HCT116 (cell line): ENCODE measurements around the gene ANAPC1. TPM values are rescaled to one million over a fixed set of nuclear protein-coding genes. Genes with fewer than 3 reads are reported as not detected.

Source experiments
- ATAC-seq: fragments of 200-7000 bp; cut with Tn5 transposase; 2 replicates; pipeline ENCODE4 v1.9.1; 2020; ENCODE audit warnings: mild to moderate bottlenecking, moderate library complexity
- BruUV-seq: library from RNA; stranded (reverse); fragments of 400-500 nt; replicated peaks from 2 replicates; lab custom pipeline; 2021; lab: Mats Ljungman, UMichigan
- CTCF ChIA-PET: fragments of 300-600 bp; sonication (Branson Sonifier 250); formaldehyde crosslinking; loops from one replicate; lab custom pipeline; 2021; ENCODE audit warnings: antibody characterized with exemption; lab: Charles Lee
- POLR2A ChIA-PET: fragments of 300-600, 350-600 bp; sonication (Branson Sonifier 250); formaldehyde crosslinking; loops from one replicate; lab custom pipeline; 2021; ENCODE audit warnings: antibody characterized with exemption; lab: Charles Lee
- RAD21 ChIA-PET, 2 experiments: fragments of 300-600 bp; sonication (Branson Sonifier 250); formaldehyde crosslinking; loops; one replicate each; lab custom pipeline; 2023; ENCODE audit warnings: low total read pairs in 2 of 2; ENCODE audit not compliant: uncharacterized antibody in 2 of 2, unreplicated experiment in 2 of 2, low non-redundant PET in 1 of 2; lab: Charles Lee
- DNase-seq: peaks from one replicate; pipeline ENCODE4 v3.0.0-alpha.2; 2010; ENCODE audit warnings: low read depth, low spot score
- H2AFZ ChIP-seq: fragments of 200-600 bp; shearing (Covaris generic), sonication (generic); 2 replicates; pipeline ENCODE4 v1.6.1; 2017; ENCODE audit warnings: low read depth, mixed run types, mixed read lengths, antibody characterized with exemption, low read length; ENCODE audit not compliant: poor library complexity, severe bottlenecking
- H3K27ac ChIP-seq: 2 replicates; pipeline ENCODE4 v1.5.1; 2012; ENCODE audit warnings: low read depth, low read length
- H3K27me3 ChIP-seq: fragments of 200-600 bp; sonication (generic); 2 replicates; pipeline ENCODE4 v1.6.1; 2016; ENCODE audit warnings: mixed run types, low read length, mixed read lengths; ENCODE audit not compliant: insufficient read depth
- H3K36me3 ChIP-seq, 2 experiments: fragments of 200-500 bp in 1 of 2; fragments of 200-600 bp in 1 of 2; sonication (Bioruptor generic) in 1 of 2; sonication (generic) in 1 of 2; 2 replicates each; pipeline versions ENCODE4 v1.5.1 to v1.6.1; 2014 to 2016; ENCODE audit warnings: low read length in 2 of 2, inconsistent platforms in 1 of 2, mixed read lengths in 1 of 2, mixed run types in 1 of 2; ENCODE audit not compliant: insufficient read depth in 2 of 2, control insufficient read depth in 1 of 2
- H3K4me1 ChIP-seq, 2 experiments: fragments of 200-600 bp in 1 of 2; sonication (generic) in 1 of 2; 2 replicates each; pipeline versions ENCODE4 v1.5.1 to v1.6.1; 2012 to 2017; ENCODE audit warnings: low read length in 2 of 2, inconsistent platforms in 1 of 2, mild to moderate bottlenecking in 1 of 2, mixed read lengths in 1 of 2, mixed run types in 1 of 2, moderate library complexity in 1 of 2; ENCODE audit not compliant: insufficient read depth in 2 of 2, control insufficient read depth in 1 of 2
- H3K4me2 ChIP-seq: fragments of 200-600 bp; sonication (generic); 2 replicates; pipeline ENCODE4 v1.6.1; 2017; ENCODE audit warnings: mixed run types, low read length, mixed read lengths
- H3K4me3 ChIP-seq, 2 experiments: fragments of 200-600 bp in 1 of 2; sonication (generic) in 1 of 2; replicated peaks in 1 of 2; 2 replicates each; pipeline ENCODE4 v1.5.1; 2011 to 2016; ENCODE audit warnings: low read length in 2 of 2, control low read depth in 1 of 2, low read depth in 1 of 2, mild to moderate bottlenecking in 1 of 2, mixed read lengths in 1 of 2, mixed run types in 1 of 2
- H3K79me2 ChIP-seq: fragments of 200-600 bp; sonication (generic); 2 replicates; pipeline ENCODE4 v1.6.1; 2017; ENCODE audit warnings: mild to moderate bottlenecking, mixed run types, low read length, moderate library complexity, mixed read lengths; ENCODE audit not compliant: insufficient read depth
- H3K9ac ChIP-seq: fragments of 200-600 bp; sonication (generic); 2 replicates; pipeline ENCODE4 v1.6.1; 2016; ENCODE audit warnings: low read length, mixed read lengths
- H3K9me2 ChIP-seq: fragments of 200-600 bp; sonication (generic), shearing (Covaris generic); 2 replicates; pipeline ENCODE4 v1.6.1; 2017; ENCODE audit warnings: mixed run types, mild to moderate bottlenecking, moderate library complexity; ENCODE audit not compliant: insufficient read depth
- H3K9me3 ChIP-seq, 2 experiments: fragments of 200-500 bp in 1 of 2; fragments of 200-600 bp in 1 of 2; sonication (Bioruptor generic) in 1 of 2; sonication (generic) in 1 of 2; 2 replicates each; pipeline ENCODE4 v1.6.1; 2014 to 2017; ENCODE audit warnings: low read length in 2 of 2, mixed read lengths in 2 of 2, inconsistent platforms in 1 of 2, low read depth in 1 of 2, mild to moderate bottlenecking in 1 of 2, mixed run types in 1 of 2, moderate library complexity in 1 of 2; ENCODE audit not compliant: control insufficient read depth in 1 of 2, insufficient read depth in 1 of 2
- H4K20me1 ChIP-seq: fragments of 200-600 bp; sonication (generic), shearing (Covaris generic); 2 replicates; pipeline ENCODE4 v1.6.1; 2017; ENCODE audit warnings: mixed run types, mild to moderate bottlenecking, moderate library complexity; ENCODE audit not compliant: insufficient read depth
- EZH2 ChIP-seq: fragments of 200-600 bp; sonication (generic); IDR thresholded peaks from 2 replicates; pipeline ENCODE4 v1.6.1; 2017; ENCODE audit warnings: antibody characterized with exemption, mixed run types
- EZH2phosphoT487 ChIP-seq: fragments of 200-600 bp; IDR thresholded peaks from 2 replicates; pipeline ENCODE4 v1.6.1; 2018; ENCODE audit warnings: antibody characterized with exemption, borderline replicate concordance
- FOSL1 ChIP-seq: IDR thresholded peaks from 2 replicates; pipeline ENCODE4 v1.6.1; 2012; ENCODE audit warnings: low read depth
- RAD21 ChIP-seq: IDR thresholded peaks from 2 replicates; pipeline ENCODE4 v1.6.1; 2012; ENCODE audit warnings: low read depth, mild to moderate bottlenecking
- SP1 ChIP-seq: IDR thresholded peaks from 2 replicates; pipeline ENCODE4 v1.6.1; 2012; ENCODE audit warnings: low read depth
- SRF ChIP-seq: IDR thresholded peaks from 2 replicates; pipeline ENCODE4 v1.6.1; 2012; ENCODE audit warnings: low read depth
- YY1 ChIP-seq: IDR thresholded peaks from 2 replicates; pipeline ENCODE4 v1.6.1; 2011; ENCODE audit warnings: low read length, low read depth, moderate library complexity, mild to moderate bottlenecking; ENCODE audit not compliant: insufficient replicate concordance; ENCODE audit errors: extremely low read depth
- intact Hi-C: fragments of 100-400 bp; cut with micrococcal nuclease; formaldehyde crosslinking; loops from 2 replicates; pipeline ENCODE4 v1.10.0; 2022
- total RNA-seq: library from RNA; stranded (reverse); gene quantifications from one replicate; pipeline ENCODE4 v1.2.1, GENCODE V29; 2021; ENCODE audit not compliant: unreplicated experiment
- TF ChIP-seq, protein P1 (sequence below): IDR thresholded peaks from 2 replicates; pipeline ENCODE4 v1.6.1; 2011; ENCODE audit warnings: mild to moderate bottlenecking, low read length, moderate library complexity; ENCODE audit not compliant: insufficient replicate concordance; ENCODE audit errors: extremely low read depth
- TF ChIP-seq, protein P2 (sequence below), 3 experiments: fragments of 200-600 bp in 1 of 3; sonication (generic) in 1 of 3; IDR thresholded peaks in 2 of 3; conservative IDR thresholded peaks in 1 of 3; 2 replicates each; pipeline ENCODE4 v1.5.1; 2012 to 2017; ENCODE audit warnings: low read depth in 2 of 3, low read length in 2 of 3, antibody characterized with exemption in 1 of 3, borderline replicate concordance in 1 of 3, control low read depth in 1 of 3, mild to moderate bottlenecking in 1 of 3, mixed read lengths in 1 of 3, mixed run types in 1 of 3, moderate library complexity in 1 of 3; ENCODE audit not compliant: insufficient read depth in 1 of 3

Gene ANAPC1
- total RNA-seq, 1 experiment from 2014 or later = 76.5 TPM

DNA sequence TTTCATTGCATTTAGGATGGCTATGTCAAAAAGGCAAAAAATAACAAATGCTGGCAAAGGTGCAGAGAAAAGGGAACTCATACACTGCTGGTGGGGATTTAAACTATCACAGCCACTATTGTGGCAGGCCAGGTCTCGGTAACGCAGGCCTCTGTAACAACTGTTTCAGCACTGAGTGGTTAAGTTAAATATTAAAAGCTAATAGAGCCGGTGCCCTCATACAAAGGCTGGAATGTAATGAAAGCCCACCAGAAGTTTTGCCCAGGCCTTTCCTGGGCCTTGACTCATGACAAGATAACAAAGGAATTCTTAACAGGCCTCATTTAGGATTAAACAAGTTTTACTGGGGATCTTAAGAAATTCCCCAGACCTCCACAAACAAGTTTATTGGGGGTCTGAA, 25.1 kb upstream of the ANAPC1 start:
- H2AFZ ChIP-seq = no peak overlapping the region
- DNase-seq (no peak), ATAC-seq (no peak)
- BruUV-seq = no TSS peak
- no peaks in the 10 kb centered on the region for H4K20me1 ChIP-seq
- POLR2A ChIA-PET = no interaction called here
- H3K9me2 ChIP-seq = no peaks in the 10 kb centered on the region
- no peaks in the 10 kb centered on the region for H3K4me1 ChIP-seq
- no peak overlapping the region for H3K9ac ChIP-seq
- H3K9me3 ChIP-seq = no peaks in the 10 kb centered on the region
- no peaks in the 10 kb centered on the region for H3K79me2 ChIP-seq
- no peak overlapping the region for H3K4me3 ChIP-seq
- RAD21 ChIA-PET = no interaction called here
- intact Hi-C loops = no loop called here
- H3K27ac ChIP-seq = no peak overlapping the region
- no peaks in the 10 kb centered on the region for H3K27me3 ChIP-seq
- H3K4me2 ChIP-seq = no peak overlapping the region
- TF ChIP-seq, protein P1, sequence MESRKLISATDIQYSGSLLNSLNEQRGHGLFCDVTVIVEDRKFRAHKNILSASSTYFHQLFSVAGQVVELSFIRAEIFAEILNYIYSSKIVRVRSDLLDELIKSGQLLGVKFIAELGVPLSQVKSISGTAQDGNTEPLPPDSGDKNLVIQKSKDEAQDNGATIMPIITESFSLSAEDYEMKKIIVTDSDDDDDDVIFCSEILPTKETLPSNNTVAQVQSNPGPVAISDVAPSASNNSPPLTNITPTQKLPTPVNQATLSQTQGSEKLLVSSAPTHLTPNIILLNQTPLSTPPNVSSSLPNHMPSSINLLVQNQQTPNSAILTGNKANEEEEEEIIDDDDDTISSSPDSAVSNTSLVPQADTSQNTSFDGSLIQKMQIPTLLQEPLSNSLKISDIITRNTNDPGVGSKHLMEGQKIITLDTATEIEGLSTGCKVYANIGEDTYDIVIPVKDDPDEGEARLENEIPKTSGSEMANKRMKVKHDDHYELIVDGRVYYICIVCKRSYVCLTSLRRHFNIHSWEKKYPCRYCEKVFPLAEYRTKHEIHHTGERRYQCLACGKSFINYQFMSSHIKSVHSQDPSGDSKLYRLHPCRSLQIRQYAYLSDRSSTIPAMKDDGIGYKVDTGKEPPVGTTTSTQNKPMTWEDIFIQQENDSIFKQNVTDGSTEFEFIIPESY = no peak
- TF ChIP-seq SP1 (no peak), EZH2phosphoT487 (no peak), EZH2 (no peak), FOSL1 (no peak), YY1 (no peak), SRF (no peak), RAD21 (no peak)
- TF ChIP-seq, protein P2, sequence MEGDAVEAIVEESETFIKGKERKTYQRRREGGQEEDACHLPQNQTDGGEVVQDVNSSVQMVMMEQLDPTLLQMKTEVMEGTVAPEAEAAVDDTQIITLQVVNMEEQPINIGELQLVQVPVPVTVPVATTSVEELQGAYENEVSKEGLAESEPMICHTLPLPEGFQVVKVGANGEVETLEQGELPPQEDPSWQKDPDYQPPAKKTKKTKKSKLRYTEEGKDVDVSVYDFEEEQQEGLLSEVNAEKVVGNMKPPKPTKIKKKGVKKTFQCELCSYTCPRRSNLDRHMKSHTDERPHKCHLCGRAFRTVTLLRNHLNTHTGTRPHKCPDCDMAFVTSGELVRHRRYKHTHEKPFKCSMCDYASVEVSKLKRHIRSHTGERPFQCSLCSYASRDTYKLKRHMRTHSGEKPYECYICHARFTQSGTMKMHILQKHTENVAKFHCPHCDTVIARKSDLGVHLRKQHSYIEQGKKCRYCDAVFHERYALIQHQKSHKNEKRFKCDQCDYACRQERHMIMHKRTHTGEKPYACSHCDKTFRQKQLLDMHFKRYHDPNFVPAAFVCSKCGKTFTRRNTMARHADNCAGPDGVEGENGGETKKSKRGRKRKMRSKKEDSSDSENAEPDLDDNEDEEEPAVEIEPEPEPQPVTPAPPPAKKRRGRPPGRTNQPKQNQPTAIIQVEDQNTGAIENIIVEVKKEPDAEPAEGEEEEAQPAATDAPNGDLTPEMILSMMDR (IDR thresholded peaks at IDR 0.05 in 2 of 3, conservative IDR thresholded peaks at IDR 0.05 in 1 of 3; ENCODE audit: borderline replicate concordance in 1 of 3, insufficient read depth in 1 of 3, low read depth in 2 of 3, low read length in 2 of 3) = no peak
- H3K36me3 ChIP-seq = no peaks in the 10 kb centered on the region
- CTCF ChIA-PET = no interaction called here
